ENCODE data around the gene PDE4D. TPM values are rescaled to one million over a fixed set of nuclear protein-coding genes. Genes with fewer than 3 reads are reported as not detected.

PDE4D gene
- total RNA-seq, 1 donor from 2014 or later, result 6.8 TPM

DNA sequence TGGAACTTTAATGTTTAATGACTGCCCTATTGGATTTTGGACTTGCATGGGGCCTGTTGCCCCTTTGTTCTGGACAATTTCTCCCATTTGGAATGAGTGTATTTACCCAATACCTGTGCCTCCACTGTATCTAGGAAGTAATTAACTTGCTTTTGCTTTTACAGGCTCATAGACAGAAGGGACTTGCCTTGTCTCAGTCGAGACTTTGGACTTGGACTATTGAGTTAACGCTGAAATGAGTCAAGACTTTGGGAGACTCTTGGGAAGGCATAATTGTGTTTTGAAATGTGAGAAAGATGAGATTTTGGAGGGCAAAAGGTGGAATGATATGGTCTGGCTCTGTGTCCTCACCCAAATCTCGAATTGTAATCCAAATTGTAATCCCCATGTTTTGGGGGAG lies 368.2 kb downstream of the PDE4D start:
- DNase-seq (ENCODE audit: low read depth) (no peak), FAIRE-seq (no peak)
- TF ChIP-seq, protein P1, sequence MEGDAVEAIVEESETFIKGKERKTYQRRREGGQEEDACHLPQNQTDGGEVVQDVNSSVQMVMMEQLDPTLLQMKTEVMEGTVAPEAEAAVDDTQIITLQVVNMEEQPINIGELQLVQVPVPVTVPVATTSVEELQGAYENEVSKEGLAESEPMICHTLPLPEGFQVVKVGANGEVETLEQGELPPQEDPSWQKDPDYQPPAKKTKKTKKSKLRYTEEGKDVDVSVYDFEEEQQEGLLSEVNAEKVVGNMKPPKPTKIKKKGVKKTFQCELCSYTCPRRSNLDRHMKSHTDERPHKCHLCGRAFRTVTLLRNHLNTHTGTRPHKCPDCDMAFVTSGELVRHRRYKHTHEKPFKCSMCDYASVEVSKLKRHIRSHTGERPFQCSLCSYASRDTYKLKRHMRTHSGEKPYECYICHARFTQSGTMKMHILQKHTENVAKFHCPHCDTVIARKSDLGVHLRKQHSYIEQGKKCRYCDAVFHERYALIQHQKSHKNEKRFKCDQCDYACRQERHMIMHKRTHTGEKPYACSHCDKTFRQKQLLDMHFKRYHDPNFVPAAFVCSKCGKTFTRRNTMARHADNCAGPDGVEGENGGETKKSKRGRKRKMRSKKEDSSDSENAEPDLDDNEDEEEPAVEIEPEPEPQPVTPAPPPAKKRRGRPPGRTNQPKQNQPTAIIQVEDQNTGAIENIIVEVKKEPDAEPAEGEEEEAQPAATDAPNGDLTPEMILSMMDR (IDR thresholded peaks at IDR 0.05; ENCODE audit: insufficient read depth, low read length, severe bottlenecking), result no peak
- Histone ChIP-seq H3K4me3 (ENCODE audit: low read depth, low read length) (no peak overlapping the region), H3K36me3 (ENCODE audit: control insufficient read depth, insufficient read depth, low read length) (no peaks in the 10 kb centered on the region), H3K27me3 (ENCODE audit: control insufficient read depth, insufficient read depth, low read length) (no peaks in the 10 kb centered on the region)

DNA sequence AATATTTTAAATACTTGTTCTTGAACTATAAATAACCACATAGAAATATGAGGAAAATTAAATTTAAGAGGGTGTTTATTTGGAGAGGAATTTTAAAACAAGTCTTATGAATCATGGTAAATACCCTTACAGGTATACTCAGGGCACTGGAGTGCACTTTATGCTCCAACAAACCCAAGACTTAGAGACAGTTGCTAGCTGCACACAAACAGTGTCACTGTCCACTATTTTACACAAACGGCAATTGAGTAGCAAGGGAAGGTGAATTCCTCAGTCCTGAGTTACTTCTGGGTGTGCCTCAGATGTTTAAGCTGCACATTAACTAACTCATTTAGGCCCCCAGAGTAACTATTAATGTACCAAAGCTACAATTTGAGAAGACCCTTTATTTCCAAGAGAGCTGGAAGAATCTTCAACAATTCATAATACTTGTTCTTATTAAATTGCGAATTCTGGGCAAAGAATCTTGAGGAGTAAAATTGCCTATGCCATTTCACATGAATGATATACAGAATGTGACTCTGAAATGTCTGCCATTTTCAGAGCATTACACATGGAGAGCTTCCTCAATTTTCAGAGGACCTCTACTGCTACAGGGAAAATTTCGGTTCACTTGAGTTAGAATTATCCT lies 371.2 kb downstream of the PDE4D start:
- DNase-seq (ENCODE audit: low read depth), result peak; percentile 67

DNA sequence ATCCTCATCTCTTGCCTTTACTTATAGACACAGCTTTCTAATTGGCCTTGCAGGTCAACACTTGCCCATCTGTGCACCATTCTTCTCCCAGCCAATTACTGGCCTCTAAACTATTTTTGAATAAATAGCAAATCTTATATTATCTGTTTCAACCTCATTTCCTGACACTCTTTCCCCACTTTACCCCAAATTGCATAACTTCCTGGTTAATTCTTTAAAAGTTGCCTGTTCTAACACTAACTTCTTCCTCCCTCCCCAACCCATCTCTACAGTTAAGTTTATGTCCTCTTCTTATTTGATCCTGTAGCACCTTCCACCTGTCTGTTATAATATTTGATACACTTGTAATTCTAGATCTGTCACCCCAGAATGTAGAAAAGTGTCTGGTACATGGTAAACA lies 372.1 kb downstream of the PDE4D start:
- FAIRE-seq (no peak), DNase-seq (ENCODE audit: low read depth) (no peak)
- no peak overlapping the region for H3K4me3 ChIP-seq (ENCODE audit: low read depth, low read length)
- TF ChIP-seq, protein P1 (IDR thresholded peaks at IDR 0.05; ENCODE audit: insufficient read depth, low read length, severe bottlenecking), result no peak
- H3K36me3 ChIP-seq (ENCODE audit: control insufficient read depth, insufficient read depth, low read length), result no peaks in the 10 kb centered on the region
- H3K27me3 ChIP-seq (ENCODE audit: control insufficient read depth, insufficient read depth, low read length), result no peaks in the 10 kb centered on the region

More for the DNA sequence above, 371.2 kb downstream of the PDE4D start:
- TF ChIP-seq, protein P1 (IDR thresholded peaks at IDR 0.05; ENCODE audit: insufficient read depth, low read length, severe bottlenecking), result no peak
- Histone ChIP-seq H3K36me3 (ENCODE audit: control insufficient read depth, insufficient read depth, low read length) (no peaks in the 10 kb centered on the region), H3K27me3 (ENCODE audit: control insufficient read depth, insufficient read depth, low read length) (no peaks in the 10 kb centered on the region), H3K4me3 (ENCODE audit: low read depth, low read length) (no peak overlapping the region)
- no peak for FAIRE-seq

DNA sequence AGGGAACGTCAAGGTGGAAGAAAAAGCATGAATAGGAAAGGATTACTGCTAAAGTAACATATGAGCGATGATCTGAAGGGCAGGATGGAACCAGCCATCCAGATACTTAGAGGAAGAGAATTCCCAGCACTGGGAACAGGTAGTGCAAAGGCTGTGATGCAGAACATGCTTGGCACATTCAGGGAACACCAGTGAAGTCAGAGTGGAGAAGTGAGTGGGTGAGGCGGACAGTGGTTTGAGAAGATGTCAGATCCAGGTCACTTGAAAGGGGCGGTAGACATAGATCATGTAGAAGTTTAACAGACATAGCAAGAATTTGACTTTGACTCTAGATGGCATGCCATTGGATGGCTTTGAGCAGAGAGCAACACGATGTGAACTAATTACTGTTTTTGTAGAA lies 374.2 kb downstream of the PDE4D start:
- FAIRE-seq (no peak), DNase-seq (ENCODE audit: low read depth) (no peak)
- Histone ChIP-seq H3K36me3 (ENCODE audit: control insufficient read depth, insufficient read depth, low read length) (no peaks in the 10 kb centered on the region), H3K4me3 (ENCODE audit: low read depth, low read length) (no peak overlapping the region), H3K27me3 (ENCODE audit: control insufficient read depth, insufficient read depth, low read length) (no peaks in the 10 kb centered on the region)
- TF ChIP-seq, protein P1 (IDR thresholded peaks at IDR 0.05; ENCODE audit: insufficient read depth, low read length, severe bottlenecking), result no peak

DNA sequence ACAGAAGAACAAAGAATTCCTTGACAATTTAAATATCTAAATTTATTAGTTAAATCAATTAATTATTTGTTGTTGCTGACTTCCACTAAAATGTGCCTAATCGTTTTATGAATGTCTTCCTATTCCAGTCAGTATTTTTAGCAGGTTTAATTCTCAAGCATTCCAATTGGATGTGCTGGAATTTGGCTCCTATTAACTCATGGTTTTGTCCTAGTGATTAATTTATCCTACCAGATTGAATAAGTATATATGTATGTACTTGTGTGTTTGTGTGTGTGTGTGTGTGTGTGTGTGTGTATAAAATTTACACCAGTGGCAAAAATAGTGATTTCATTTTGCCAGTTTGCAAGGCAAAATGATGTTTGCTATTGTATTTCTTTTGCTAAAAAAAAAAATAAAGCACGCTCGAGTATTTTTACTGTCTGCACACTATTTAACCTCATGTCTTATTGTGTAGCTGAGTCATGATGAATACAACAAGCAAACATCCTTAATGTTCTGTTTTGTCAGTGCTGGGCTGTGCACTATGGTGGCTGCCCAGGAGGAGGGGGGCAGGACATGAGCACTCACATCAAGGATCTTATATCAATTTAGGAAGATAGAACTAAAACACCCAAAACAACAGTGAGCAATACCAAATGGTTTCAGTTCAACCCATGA lies 375.5 kb downstream of the PDE4D start:
- FAIRE-seq (no peak), DNase-seq (ENCODE audit: low read depth) (peak; percentile 84)
- no peak overlapping the region for H3K4me3 ChIP-seq (ENCODE audit: low read depth, low read length)
- H3K27me3 ChIP-seq (ENCODE audit: control insufficient read depth, insufficient read depth, low read length), result no peaks in the 10 kb centered on the region
- TF ChIP-seq, protein P1 (IDR thresholded peaks at IDR 0.05; ENCODE audit: insufficient read depth, low read length, severe bottlenecking), result no peak
- H3K36me3 ChIP-seq (ENCODE audit: control insufficient read depth, insufficient read depth, low read length), result no peaks in the 10 kb centered on the region

All from bronchial epithelial cell (primary cell).